HepG2 (cell line): ENCODE measurements around the gene MTA3. TPM values are rescaled to one million over a fixed set of nuclear protein-coding genes. Genes with fewer than 3 reads are reported as not detected.

Experiments
- ARID5B ChIP-seq: IDR thresholded peaks from 2 replicates; pipeline ENCODE4 v1.4.0; 2020; ENCODE audit warnings: mild to moderate bottlenecking, missing genetic modification reagents
- CCDC6 ChIP-seq: sonication (generic); formaldehyde crosslinking; IDR thresholded peaks from 2 replicates; pipeline ENCODE4 v1.8.1; 2022; ENCODE audit warnings: mild to moderate bottlenecking, missing genetic modification reagents, moderate library complexity
- ELF4 ChIP-seq: sonication (generic); formaldehyde crosslinking; IDR thresholded peaks from 2 replicates; pipeline ENCODE4 v1.5.0; 2020; ENCODE audit warnings: missing genetic modification reagents, mild to moderate bottlenecking, moderate library complexity, borderline replicate concordance
- ERF ChIP-seq: IDR thresholded peaks from 2 replicates; pipeline ENCODE4 v1.6.1; 2018; ENCODE audit warnings: missing biosample characterization, missing genetic modification reagents
- FOXP4 ChIP-seq: sonication (generic); formaldehyde crosslinking; IDR thresholded peaks from 2 replicates; pipeline ENCODE4 v1.4.0; 2020; ENCODE audit warnings: missing genetic modification reagents
- HMG20B ChIP-seq: conservative IDR thresholded peaks from 2 replicates; pipeline ENCODE4 v1.6.1; 2016; ENCODE audit warnings: missing genetic modification reagents, missing compliant biosample characterization
- KLF13 ChIP-seq: sonication (generic); formaldehyde crosslinking; IDR thresholded peaks from 2 replicates; pipeline ENCODE4 v1.4.0; 2020; ENCODE audit warnings: mild to moderate bottlenecking, missing genetic modification reagents
- NFAT5 ChIP-seq: sonication (generic); formaldehyde crosslinking; IDR thresholded peaks from 2 replicates; pipeline ENCODE4 v1.4.0; 2020; ENCODE audit warnings: missing genetic modification reagents
- RARG ChIP-seq: sonication (generic); formaldehyde crosslinking; IDR thresholded peaks from 2 replicates; pipeline ENCODE4 v1.4.0; 2020; ENCODE audit warnings: low read depth, mild to moderate bottlenecking, missing genetic modification reagents
- TBX2 ChIP-seq: sonication (generic); formaldehyde crosslinking; IDR thresholded peaks from 2 replicates; pipeline ENCODE4 v1.5.0; 2020; ENCODE audit warnings: missing genetic modification reagents, mild to moderate bottlenecking, borderline replicate concordance
- ZBTB1 ChIP-seq: sonication (generic); formaldehyde crosslinking; IDR thresholded peaks from 2 replicates; pipeline ENCODE4 v1.4.0; 2020; ENCODE audit warnings: missing genetic modification reagents, borderline replicate concordance
- ZFP1 ChIP-seq: IDR thresholded peaks from 2 replicates; pipeline ENCODE4 v1.6.1; 2016
- ZNF552 ChIP-seq: sonication (generic); formaldehyde crosslinking; IDR thresholded peaks from 2 replicates; pipeline ENCODE4 v1.9.0; 2022; ENCODE audit warnings: missing genetic modification reagents, mild to moderate bottlenecking, borderline replicate concordance
- ZNF678 ChIP-seq: sonication (generic); formaldehyde crosslinking; IDR thresholded peaks from 2 replicates; pipeline ENCODE4 v1.4.0; 2020; ENCODE audit warnings: mild to moderate bottlenecking, missing genetic modification reagents
- ZNF768 ChIP-seq: sonication (generic); formaldehyde crosslinking; IDR thresholded peaks from 2 replicates; pipeline ENCODE4 v1.4.0; 2020; ENCODE audit warnings: missing genetic modification reagents
- ZSCAN9 ChIP-seq: IDR thresholded peaks from 2 replicates; pipeline ENCODE4 v1.6.1; 2016; ENCODE audit warnings: borderline replicate concordance
- polyA plus RNA-seq, 8 experiments: library from polyadenylated mRNA; depleted of rRNA in 3 of 8; stranded (reverse) in 7 of 8; unstranded in 1 of 8; fragments of >200 nt; fragmentation: Illumina TruSeq in 4 of 8; extraction: Trizol in 4 of 8; gene quantifications; 2 replicates each; pipeline versions ENCODE4 v1.2.1 to v1.2.3, GENCODE V29; 2011 to 2016; ENCODE audit warnings: low read depth in 4 of 8, missing spikeins in 1 of 8, mixed read lengths in 1 of 8; ENCODE audit not compliant: insufficient read depth in 1 of 8
- total RNA-seq, 5 experiments: library from RNA; depleted of rRNA; stranded (reverse); fragments of >200 nt; fragmentation: Illumina TruSeq; extraction: Trizol; gene quantifications; 2 replicates each; pipeline ENCODE4 v1.2.3, GENCODE V29; 2016; ENCODE audit warnings: low read depth in 1 of 5
- TF ChIP-seq, protein P1 (sequence below): sonication (generic); formaldehyde crosslinking; IDR thresholded peaks from 2 replicates; pipeline ENCODE4 v1.8.0; 2022; ENCODE audit warnings: mild to moderate bottlenecking, missing genetic modification reagents

Gene MTA3
- total and polyA plus RNA-seq, 2 of the 13 experiments (the other 11 are each of a cell fraction or from before 2014, with no cell fraction given), result 48.8 to 77.8 TPM

- TF ChIP-seq ARID5B (CRISPR knock-in tag) (no peak; the same call in 1 of the 2 replicates), ZBTB1 (CRISPR knock-in tag) (no peak), TBX2 (peak; percentile 68; the same call in 1 of the 2 replicates), ZNF678 (CRISPR knock-in tag) (no peak), CCDC6 (CRISPR knock-in tag) (no peak), ZNF768 (CRISPR knock-in tag) (no peak), ERF (no peak), FOXP4 (peak; percentile 51; the same call in 1 of the 2 replicates), ELF4 (CRISPR knock-in tag) (no peak), KLF13 (CRISPR knock-in tag) (0 out of 2 replicates have a peak, but pooled peaks have one; percentile 29), RARG (CRISPR knock-in tag) (no peak), ZFP1 (CRISPR knock-in tag) (no peak), NFAT5 (CRISPR knock-in tag) (no peak), ZSCAN9 (CRISPR knock-in tag) (no peak), HMG20B (CRISPR knock-in tag) (no peak), ZNF552 (CRISPR knock-in tag) (no peak)
- TF ChIP-seq, protein P1, sequence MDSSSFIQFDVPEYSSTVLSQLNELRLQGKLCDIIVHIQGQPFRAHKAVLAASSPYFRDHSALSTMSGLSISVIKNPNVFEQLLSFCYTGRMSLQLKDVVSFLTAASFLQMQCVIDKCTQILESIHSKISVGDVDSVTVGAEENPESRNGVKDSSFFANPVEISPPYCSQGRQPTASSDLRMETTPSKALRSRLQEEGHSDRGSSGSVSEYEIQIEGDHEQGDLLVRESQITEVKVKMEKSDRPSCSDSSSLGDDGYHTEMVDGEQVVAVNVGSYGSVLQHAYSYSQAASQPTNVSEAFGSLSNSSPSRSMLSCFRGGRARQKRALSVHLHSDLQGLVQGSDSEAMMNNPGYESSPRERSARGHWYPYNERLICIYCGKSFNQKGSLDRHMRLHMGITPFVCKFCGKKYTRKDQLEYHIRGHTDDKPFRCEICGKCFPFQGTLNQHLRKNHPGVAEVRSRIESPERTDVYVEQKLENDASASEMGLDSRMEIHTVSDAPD (CRISPR knock-in tag), result no peak
Measured at GRCh38 chr2:42787788-42788477, 219.5 kb downstream of the MTA3 start (continued).
